GM19372 (cell line): ENCODE measurements around the gene CLDN4.
A peak's percentile ranks its signal among the peaks of the same experiment; 100 is the strongest.
"Not testable (repeated sequence)": the region's sequence is repeated elsewhere in the genome, so short reads cannot be mapped to it uniquely, and the experiment has no call there.

Experiments
- ATAC-seq: cut with Tn5 transposase; IDR thresholded peaks from one replicate; pipeline ENCODE4 v1.9.1; 2021; ENCODE audit warnings: mild to moderate bottlenecking, low read depth, moderate library complexity; ENCODE audit not compliant: unreplicated experiment

CLDN4 gene

GRCh38 chr7:73840715-73841379 is 10.1 kb downstream of the CLDN4 start:
- no peak for ATAC-seq

GRCh38 chr7:73841689-73842066 is 10.9 kb downstream of the CLDN4 start:
- ATAC-seq = no peak

GRCh38 chr7:73842067-73842976 is 11.5 kb downstream of the CLDN4 start, which contains the start of gene METTL27:
Gene METTL27, minus strand, starts transcription at chr7:73842516. Its CDS starts 376 bp downstream, at chr7:73842140.
- peak; percentile 95 for ATAC-seq

- no peak for ATAC-seq
Measured at GRCh38 chr7:73844131-73844547, 13.3 kb downstream of the CLDN4 start.

- ATAC-seq = no peak
Measured at GRCh38 chr7:73844848-73845460, 14.2 kb downstream of the CLDN4 start.

GRCh38 chr7:73845701-73846195 is 15.0 kb downstream of the CLDN4 start:
- ATAC-seq = not testable (repeated sequence)

- ATAC-seq = no peak
Measured at GRCh38 chr7:73847941-73848723, 17.3 kb downstream of the CLDN4 start.

GRCh38 chr7:73850781-73851207 is 20.0 kb downstream of the CLDN4 start:
- no peak for ATAC-seq

GRCh38 chr7:73851410-73852338 is 20.9 kb downstream of the CLDN4 start:
- ATAC-seq = peak; percentile 69

GRCh38 chr7:73852500-73852899 is 21.7 kb downstream of the CLDN4 start:
- no peak for ATAC-seq

- no peak for ATAC-seq
Measured at GRCh38 chr7:73856941-73857340, 26.1 kb downstream of the CLDN4 start.

- no peak for ATAC-seq
Measured at GRCh38 chr7:73858807-73859206, 28.0 kb downstream of the CLDN4 start.

- no peak for ATAC-seq
Measured at GRCh38 chr7:73860859-73861258, 30.1 kb downstream of the CLDN4 start, which contains the start of gene TMEM270. Gene TMEM270, plus strand, starts transcription at chr7:73861159. Its CDS starts 36 bp downstream, at chr7:73861195.

GRCh38 chr7:73861305-73861704 is 30.5 kb downstream of the CLDN4 start:
- ATAC-seq = no peak

GRCh38 chr7:73864981-73865711 is 34.4 kb downstream of the CLDN4 start:
- ATAC-seq = no peak

GRCh38 chr7:73865738-73866445 is 35.1 kb downstream of the CLDN4 start:
- no peak for ATAC-seq

- ATAC-seq = no peak
Measured at GRCh38 chr7:73866446-73866767, 35.6 kb downstream of the CLDN4 start.
